ENCODE results near the gene ADCY5.
"Not testable (repeated sequence)": the region's sequence is repeated elsewhere in the genome, so short reads cannot be mapped to it uniquely, and the experiment has no call there.

ADCY5 gene

DNA sequence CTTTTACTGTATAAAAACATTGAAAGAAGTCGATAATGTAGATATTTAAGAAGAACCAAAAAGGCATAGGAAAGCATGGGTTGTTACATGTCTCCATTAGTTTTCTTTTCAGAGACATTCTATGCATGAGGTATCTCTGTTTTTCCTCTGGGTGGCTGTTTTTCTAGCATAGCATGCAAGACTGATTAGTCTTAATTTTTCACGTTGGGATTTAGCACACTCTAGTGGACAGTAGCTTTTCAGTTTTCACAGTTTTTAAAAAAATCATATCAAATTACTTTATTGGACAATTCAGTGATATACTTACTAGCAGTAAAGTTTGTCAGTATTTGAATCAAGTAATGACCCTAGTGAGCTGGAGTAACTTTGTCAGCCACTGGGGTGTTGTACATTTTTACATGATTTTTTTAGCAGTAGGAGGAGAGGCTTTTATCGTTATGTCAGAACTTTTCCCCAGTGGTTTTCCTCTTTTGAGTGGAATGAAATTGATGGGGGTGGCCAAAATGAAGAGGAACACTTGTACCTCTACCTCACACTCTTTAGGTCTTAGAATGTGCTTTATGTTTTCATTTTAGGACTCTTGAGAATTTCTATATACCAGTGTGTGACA lies 190.0 kb downstream of the ADCY5 start:
- H3K4me3 ChIP-seq (ENCODE audit: insufficient read depth, low read depth, low read length, poor library complexity, severe bottlenecking) = no peak overlapping the region
- H3K27me3 ChIP-seq (replicated peaks; ENCODE audit: control insufficient read depth, insufficient read depth, low read length, poor library complexity, severe bottlenecking) = no peaks in the 10 kb centered on the region
- H3K36me3 ChIP-seq (ENCODE audit: control insufficient read depth, insufficient read depth, low read length) = no peaks in the 10 kb centered on the region
- no peak overlapping the region for H3K27ac ChIP-seq (ENCODE audit: insufficient read depth, low read length, poor library complexity, severe bottlenecking)
- H3K4me1 ChIP-seq (ENCODE audit: control insufficient read depth, insufficient read depth, low read length, poor library complexity, severe bottlenecking) = no peaks in the 10 kb centered on the region
- DNase-seq = no peak
- no peaks in the 10 kb centered on the region for H3K9me3 ChIP-seq (ENCODE audit: control insufficient read depth, low read length)

- Histone ChIP-seq H3K4me3 (ENCODE audit: insufficient read depth, low read depth, low read length, poor library complexity, severe bottlenecking) (no peak overlapping the region), H3K36me3 (ENCODE audit: control insufficient read depth, insufficient read depth, low read length) (no peaks in the 10 kb centered on the region), H3K4me1 (ENCODE audit: control insufficient read depth, insufficient read depth, low read length, poor library complexity, severe bottlenecking) (no peaks in the 10 kb centered on the region), H3K9me3 (ENCODE audit: control insufficient read depth, low read length) (no peaks in the 10 kb centered on the region), H3K27ac (ENCODE audit: insufficient read depth, low read length, poor library complexity, severe bottlenecking) (no peak overlapping the region), H3K27me3 (replicated peaks; ENCODE audit: control insufficient read depth, insufficient read depth, low read length, poor library complexity, severe bottlenecking) (no peaks in the 10 kb centered on the region)
- DNase-seq = no peak
Observed at GRCh38 chr3:123258359-123258758, 190.5 kb downstream of the ADCY5 start.

DNA sequence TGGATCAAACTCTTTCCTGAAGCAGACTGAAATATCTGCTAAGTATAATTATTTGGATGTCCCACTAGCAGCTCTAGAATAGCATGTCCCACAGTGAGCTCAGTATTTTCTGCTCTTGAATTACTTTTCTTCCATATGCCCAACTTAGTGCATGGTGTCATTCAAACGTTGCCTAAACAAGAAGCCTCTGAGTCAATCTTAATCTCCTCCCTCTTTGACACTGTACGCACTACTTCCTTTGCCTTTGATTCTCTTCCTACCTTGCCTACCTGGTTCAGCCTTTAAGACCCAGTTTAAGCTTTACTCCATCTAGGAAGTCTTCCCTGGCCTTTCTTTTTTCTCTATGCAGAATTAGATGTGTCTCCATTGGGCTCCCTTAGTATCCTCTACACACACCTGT lies 192.6 kb downstream of the ADCY5 start:
- H3K4me3 ChIP-seq (ENCODE audit: insufficient read depth, low read depth, low read length, poor library complexity, severe bottlenecking) = no peak overlapping the region
- no peaks in the 10 kb centered on the region for H3K27me3 ChIP-seq (replicated peaks; ENCODE audit: control insufficient read depth, insufficient read depth, low read length, poor library complexity, severe bottlenecking)
- H3K9me3 ChIP-seq (ENCODE audit: control insufficient read depth, low read length) = no peaks in the 10 kb centered on the region
- no peak overlapping the region for H3K27ac ChIP-seq (ENCODE audit: insufficient read depth, low read length, poor library complexity, severe bottlenecking)
- no peak for DNase-seq
- H3K4me1 ChIP-seq (ENCODE audit: control insufficient read depth, insufficient read depth, low read length, poor library complexity, severe bottlenecking) = no peaks in the 10 kb centered on the region
- no peaks in the 10 kb centered on the region for H3K36me3 ChIP-seq (ENCODE audit: control insufficient read depth, insufficient read depth, low read length)

- Histone ChIP-seq H3K27me3 (replicated peaks; ENCODE audit: control insufficient read depth, insufficient read depth, low read length, poor library complexity, severe bottlenecking) (no peaks in the 10 kb centered on the region), H3K9me3 (ENCODE audit: control insufficient read depth, low read length) (no peaks in the 10 kb centered on the region), H3K36me3 (ENCODE audit: control insufficient read depth, insufficient read depth, low read length) (peaks cover 24% of the 10 kb centered on the region), H3K4me1 (ENCODE audit: control insufficient read depth, insufficient read depth, low read length, poor library complexity, severe bottlenecking) (no peaks in the 10 kb centered on the region), H3K4me3 (ENCODE audit: insufficient read depth, low read depth, low read length, poor library complexity, severe bottlenecking) (no peak overlapping the region), H3K27ac (ENCODE audit: insufficient read depth, low read length, poor library complexity, severe bottlenecking) (no peak overlapping the region)
- no peak for DNase-seq
Observed at GRCh38 chr3:123246866-123247265, 202.0 kb downstream of the ADCY5 start.

DNA sequence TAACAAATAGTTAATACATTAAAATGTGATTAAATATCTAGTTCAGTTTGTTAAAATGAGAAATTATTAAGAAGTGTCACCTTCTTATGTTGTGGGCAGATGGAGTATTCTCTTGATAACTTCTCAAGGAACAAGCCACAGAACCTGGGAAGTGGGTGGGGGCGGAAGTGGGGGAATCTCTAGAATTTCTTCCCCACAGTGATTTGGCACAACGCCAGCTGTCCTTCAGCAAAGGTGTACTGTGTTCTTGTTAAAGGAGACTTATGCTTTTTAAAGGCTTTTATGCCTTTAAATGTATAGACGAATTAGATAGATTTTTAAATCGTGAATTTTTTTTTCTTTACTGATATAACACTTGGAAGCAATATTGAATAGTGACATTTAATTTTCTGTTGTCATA lies 204.8 kb downstream of the ADCY5 start:
- peaks cover 28% of the 10 kb centered on the region for H3K36me3 ChIP-seq (ENCODE audit: control insufficient read depth, insufficient read depth, low read length)
- peak; percentile 1 to 14 (median 2) for DNase-seq
- no peaks in the 10 kb centered on the region for H3K9me3 ChIP-seq (ENCODE audit: control insufficient read depth, low read length)

GRCh38 chr3:123239756-123240155 lies 209.1 kb downstream of the ADCY5 start:
- no peak for DNase-seq
- no peak overlapping the region for H3K27ac ChIP-seq (ENCODE audit: insufficient read depth, low read length, poor library complexity, severe bottlenecking)
- H3K4me1 ChIP-seq (ENCODE audit: control insufficient read depth, insufficient read depth, low read length, poor library complexity, severe bottlenecking) = no peaks in the 10 kb centered on the region
- H3K9me3 ChIP-seq (ENCODE audit: control insufficient read depth, low read length) = no peaks in the 10 kb centered on the region
- H3K4me3 ChIP-seq (ENCODE audit: insufficient read depth, low read depth, low read length, poor library complexity, severe bottlenecking) = no peak overlapping the region
- H3K27me3 ChIP-seq (replicated peaks; ENCODE audit: control insufficient read depth, insufficient read depth, low read length, poor library complexity, severe bottlenecking) = no peaks in the 10 kb centered on the region
- peaks cover 11% of the 10 kb centered on the region for H3K36me3 ChIP-seq (ENCODE audit: control insufficient read depth, insufficient read depth, low read length)

More for the DNA sequence above, 204.8 kb downstream of the ADCY5 start:
- Histone ChIP-seq H3K27me3 (replicated peaks; ENCODE audit: control insufficient read depth, insufficient read depth, low read length, poor library complexity, severe bottlenecking) (no peaks in the 10 kb centered on the region), H3K4me1 (ENCODE audit: control insufficient read depth, insufficient read depth, low read length, poor library complexity, severe bottlenecking) (no peaks in the 10 kb centered on the region), H3K4me3 (ENCODE audit: insufficient read depth, low read depth, low read length, poor library complexity, severe bottlenecking) (no peak overlapping the region), H3K27ac (ENCODE audit: insufficient read depth, low read length, poor library complexity, severe bottlenecking) (no peak overlapping the region)

- not testable (repeated sequence) for H3K27ac ChIP-seq (ENCODE audit: insufficient read depth, low read length, poor library complexity, severe bottlenecking); H3K27me3 ChIP-seq (replicated peaks; ENCODE audit: control insufficient read depth, insufficient read depth, low read length, poor library complexity, severe bottlenecking); H3K4me3 ChIP-seq (ENCODE audit: insufficient read depth, low read depth, low read length, poor library complexity, severe bottlenecking); DNase-seq; H3K4me1 ChIP-seq (ENCODE audit: control insufficient read depth, insufficient read depth, low read length, poor library complexity, severe bottlenecking); H3K9me3 ChIP-seq (ENCODE audit: control insufficient read depth, low read length)
- peaks cover 11% of the 10 kb centered on the region for H3K36me3 ChIP-seq (ENCODE audit: control insufficient read depth, insufficient read depth, low read length)
Observed at GRCh38 chr3:123239186-123239585, 209.7 kb downstream of the ADCY5 start.

DNA sequence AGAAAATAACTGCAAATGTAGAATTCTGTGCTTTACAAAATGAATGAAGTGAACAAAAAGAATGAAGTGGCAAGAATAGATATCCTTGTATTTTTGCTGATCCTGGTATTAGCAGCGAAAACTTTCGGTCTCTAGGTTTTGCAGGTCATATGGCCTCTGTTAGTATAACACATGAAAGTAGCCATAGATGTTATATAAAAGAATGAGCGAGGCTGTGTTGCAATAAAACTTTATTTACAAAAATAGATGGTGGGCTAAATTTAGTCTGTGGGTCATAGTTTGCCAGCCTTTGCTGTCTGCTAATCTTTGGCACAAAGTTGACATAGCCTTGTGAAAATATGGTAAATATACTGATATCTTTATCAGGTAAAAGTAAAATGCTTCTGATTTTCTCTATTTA lies 212.0 kb downstream of the ADCY5 start:
- no peaks in the 10 kb centered on the region for H3K27me3 ChIP-seq (replicated peaks; ENCODE audit: control insufficient read depth, insufficient read depth, low read length, poor library complexity, severe bottlenecking)
- no peak overlapping the region for H3K4me3 ChIP-seq (ENCODE audit: insufficient read depth, low read depth, low read length, poor library complexity, severe bottlenecking)
- no peaks in the 10 kb centered on the region for H3K9me3 ChIP-seq (ENCODE audit: control insufficient read depth, low read length)
- H3K27ac ChIP-seq (ENCODE audit: insufficient read depth, low read length, poor library complexity, severe bottlenecking) = no peak overlapping the region
- DNase-seq = no peak
- H3K4me1 ChIP-seq (ENCODE audit: control insufficient read depth, insufficient read depth, low read length, poor library complexity, severe bottlenecking) = no peaks in the 10 kb centered on the region
- H3K36me3 ChIP-seq (ENCODE audit: control insufficient read depth, insufficient read depth, low read length) = peaks cover 16% of the 10 kb centered on the region

All from effector memory CD4-positive, alpha-beta T cell (primary cell).